GM23338 (cell line): ENCODE measurements around the gene POP7.

Experiments
- CREB1 ChIP-seq: fragments of 250-450 bp; sonication (Bioruptor Pico); IDR thresholded peaks from 2 replicates; pipeline ENCODE4 v1.5.0; 2020; ENCODE audit warnings: low read depth, mild to moderate bottlenecking, moderate library complexity
- CTCF ChIP-seq, 2 experiments: fragments of 200-600 bp in 1 of 2; sonication (generic) in 1 of 2; conservative IDR thresholded peaks; 2 replicates each; pipeline versions ENCODE4 v1.5.1 to v1.6.1; 2016 to 2017; ENCODE audit warnings: antibody characterized with exemption in 2 of 2, low read depth in 2 of 2, mild to moderate bottlenecking in 2 of 2, moderate library complexity in 1 of 2
- EZH2 ChIP-seq: fragments of 200-600 bp; sonication (generic); IDR thresholded peaks from one replicate; pipeline ENCODE4 v1.8.0; 2017; ENCODE audit warnings: antibody characterized with exemption, mild to moderate bottlenecking, low read depth; ENCODE audit not compliant: unreplicated experiment
- POLR2AphosphoS5 ChIP-seq: IDR thresholded peaks from 2 replicates; pipeline ENCODE4 v1.6.1; 2016; ENCODE audit warnings: antibody characterized with exemption, low read depth
- ZNF331 ChIP-seq: fragments of 250-450 bp; sonication (Bioruptor Pico); IDR thresholded peaks from 2 replicates; pipeline ENCODE4 v1.5.0; 2020; ENCODE audit warnings: low read depth, mild to moderate bottlenecking, moderate library complexity
- ZNF462 ChIP-seq: fragments of 250-450 bp; sonication (Bioruptor Pico); IDR thresholded peaks from 2 replicates; pipeline ENCODE4 v1.5.0; 2020; ENCODE audit warnings: mild to moderate bottlenecking, moderate library complexity

GRCh38 chr7:100714725-100715124, 8.8 kb downstream of the POP7 start:
- TF ChIP-seq CTCF (conservative IDR thresholded peaks at IDR 0.05; ENCODE audit: low read depth in 2 of 2) (no peak), EZH2 (no peak), ZNF331 (CRISPR knock-in tag) (no peak), CREB1 (CRISPR knock-in tag) (no peak), POLR2AphosphoS5 (no peak), ZNF462 (no peak)
